HG03135 (cell line): ENCODE data around the gene TAGLN.
A peak's percentile ranks its signal among the peaks of the same experiment; 100 is the strongest.

Experiments used
- ATAC-seq: cut with Tn5 transposase; IDR thresholded peaks from one replicate; pipeline ENCODE4 v1.9.1; 2021; ENCODE audit warnings: mild to moderate bottlenecking, moderate library complexity; ENCODE audit not compliant: unreplicated experiment

TAGLN gene

DNA sequence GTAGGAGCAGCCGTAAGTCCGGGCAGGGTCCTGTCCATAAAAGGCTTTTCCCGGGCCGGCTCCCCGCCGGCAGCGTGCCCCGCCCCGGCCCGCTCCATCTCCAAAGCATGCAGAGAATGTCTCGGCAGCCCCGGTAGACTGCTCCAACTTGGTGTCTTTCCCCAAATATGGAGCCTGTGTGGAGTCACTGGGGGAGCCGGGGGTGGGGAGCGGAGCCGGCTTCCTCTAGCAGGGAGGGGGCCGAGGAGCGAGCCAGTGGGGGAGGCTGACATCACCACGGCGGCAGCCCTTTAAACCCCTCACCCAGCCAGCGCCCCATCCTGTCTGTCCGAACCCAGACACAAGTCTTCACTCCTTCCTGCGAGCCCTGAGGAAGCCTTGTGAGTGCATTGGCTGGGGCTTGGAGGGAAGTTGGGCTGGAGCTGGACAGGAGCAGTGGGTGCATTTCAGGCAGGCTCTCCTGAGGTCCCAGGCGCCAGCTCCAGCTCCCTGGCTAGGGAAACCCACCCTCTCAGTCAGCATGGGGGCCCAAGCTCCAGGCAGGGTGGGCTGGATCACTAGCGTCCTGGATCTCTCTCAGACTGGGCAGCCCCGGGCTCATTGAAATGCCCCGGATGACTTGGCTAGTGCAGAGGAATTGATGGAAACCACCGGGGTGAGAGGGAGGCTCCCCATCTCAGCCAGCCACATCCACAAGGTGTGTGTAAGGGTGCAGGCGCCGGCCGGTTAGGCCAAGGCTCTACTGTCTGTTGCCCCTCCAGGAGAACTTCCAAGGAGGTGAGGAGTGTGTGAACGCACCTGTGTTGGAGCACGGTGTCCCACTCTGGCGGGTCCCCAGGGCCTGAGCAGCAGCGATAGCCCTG lies at the start of gene TAGLN:
Gene TAGLN (plus strand): TSS at position 318 of the 863 bp plus-strand sequence. CDS start 3,644 bp downstream, outside the sequence.
- no peak for ATAC-seq

- no peak for ATAC-seq
Observed at GRCh38 chr11:117152066-117152465, 47.1 kb upstream of the TAGLN start.

GRCh38 chr11:117154468-117154867 lies 44.7 kb upstream of the TAGLN start:
- ATAC-seq: no peak

DNA sequence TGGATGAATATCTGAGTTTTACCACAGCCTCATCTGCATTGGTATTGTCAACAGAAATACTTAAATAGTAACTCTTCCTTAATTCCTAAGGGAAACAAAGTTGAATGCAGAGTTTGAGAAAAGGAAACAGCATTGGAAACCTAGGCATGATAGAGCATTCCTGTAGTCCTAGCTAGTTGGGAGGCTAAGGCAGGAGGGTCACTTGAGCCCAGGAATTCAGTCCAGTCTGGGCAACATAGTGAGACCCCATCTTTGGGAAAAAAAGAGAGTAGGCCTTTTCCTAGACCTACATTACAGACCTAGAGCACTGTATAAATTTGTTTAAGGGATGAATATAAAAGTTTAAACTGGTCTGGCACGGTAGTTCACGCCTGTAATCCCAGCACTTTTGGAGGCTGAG lies 41.7 kb upstream of the TAGLN start:
- no peak for ATAC-seq

- ATAC-seq: no peak
Observed at GRCh38 chr11:117159892-117160291, 39.3 kb upstream of the TAGLN start.

DNA sequence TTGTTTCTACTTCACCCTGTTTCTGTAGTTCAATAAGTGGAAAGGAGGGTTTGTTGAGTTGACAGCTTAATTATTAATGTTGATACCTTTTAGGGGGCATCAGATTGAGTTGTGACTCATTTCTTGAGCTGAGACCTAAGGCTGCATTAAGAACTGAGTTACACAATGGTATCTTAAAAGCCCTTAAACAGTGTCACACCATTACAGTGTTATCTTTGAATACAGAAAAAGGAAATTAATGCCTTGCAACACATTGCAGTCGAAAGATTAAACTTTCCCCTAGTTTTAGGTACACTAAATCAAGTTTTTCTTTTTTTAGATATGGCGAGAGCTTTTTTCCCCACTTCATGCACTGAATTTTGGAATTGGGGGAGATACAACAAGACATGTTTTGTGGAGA lies 38.3 kb upstream of the TAGLN start:
- no peak for ATAC-seq

DNA sequence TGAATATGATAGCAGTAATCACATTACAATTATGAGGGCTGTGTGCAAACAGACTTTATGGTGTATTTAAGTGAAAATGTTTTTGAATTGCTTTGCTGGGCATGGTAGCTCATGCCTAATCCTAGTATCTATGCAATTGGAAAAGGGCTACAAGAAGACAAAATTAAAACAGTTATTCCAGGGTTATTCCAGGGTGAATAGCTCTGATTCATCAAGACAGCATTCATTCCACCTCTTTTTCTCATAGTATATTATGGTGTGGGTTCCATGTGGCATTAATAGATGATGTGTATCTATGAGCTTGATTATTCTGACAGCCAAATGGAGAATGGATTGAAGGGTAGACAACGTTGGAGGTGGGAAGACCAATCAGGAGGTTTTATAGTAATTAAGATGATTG lies 32.7 kb upstream of the TAGLN start:
- ATAC-seq: no peak

- no peak for ATAC-seq
Observed at GRCh38 chr11:117169736-117170135, 29.4 kb upstream of the TAGLN start.

DNA sequence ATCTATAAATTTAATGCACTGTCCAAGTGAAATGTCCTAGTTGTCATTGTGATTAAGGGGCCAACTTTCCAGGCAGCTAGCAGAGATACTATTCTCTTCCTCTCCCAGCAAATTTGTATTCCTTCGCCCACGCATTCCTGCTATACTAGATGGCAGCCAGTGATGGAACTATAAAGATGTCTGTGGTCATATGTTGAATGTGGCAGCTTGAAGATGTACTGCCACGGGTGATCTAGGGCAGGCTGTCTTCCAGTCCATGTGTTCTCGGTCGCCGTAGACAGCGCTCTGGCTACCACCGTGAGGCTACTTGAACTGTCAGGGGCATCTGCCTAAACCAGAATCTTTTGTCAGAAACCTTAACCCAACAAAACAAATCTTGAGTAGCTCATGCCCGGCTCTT lies 29.0 kb upstream of the TAGLN start:
- no peak for ATAC-seq

DNA sequence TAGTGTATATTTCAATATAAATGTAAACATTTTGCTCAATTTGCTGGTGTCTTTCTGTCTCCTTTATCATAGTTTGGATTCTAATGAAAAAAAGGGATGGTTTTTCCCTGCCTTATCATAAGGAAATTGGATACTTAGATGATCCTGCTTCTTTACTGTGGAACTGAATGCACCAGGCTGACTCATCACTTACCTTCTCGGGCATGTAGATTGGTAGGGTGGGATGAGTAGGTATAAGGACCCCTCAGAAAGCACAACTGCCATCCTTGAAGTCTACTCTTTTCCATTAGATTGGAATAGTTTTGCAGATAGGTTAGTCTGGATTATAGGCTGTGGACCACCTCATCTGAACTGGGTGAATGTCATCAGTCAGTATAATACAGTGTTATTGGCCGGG lies 28.2 kb upstream of the TAGLN start:
- no peak for ATAC-seq

DNA sequence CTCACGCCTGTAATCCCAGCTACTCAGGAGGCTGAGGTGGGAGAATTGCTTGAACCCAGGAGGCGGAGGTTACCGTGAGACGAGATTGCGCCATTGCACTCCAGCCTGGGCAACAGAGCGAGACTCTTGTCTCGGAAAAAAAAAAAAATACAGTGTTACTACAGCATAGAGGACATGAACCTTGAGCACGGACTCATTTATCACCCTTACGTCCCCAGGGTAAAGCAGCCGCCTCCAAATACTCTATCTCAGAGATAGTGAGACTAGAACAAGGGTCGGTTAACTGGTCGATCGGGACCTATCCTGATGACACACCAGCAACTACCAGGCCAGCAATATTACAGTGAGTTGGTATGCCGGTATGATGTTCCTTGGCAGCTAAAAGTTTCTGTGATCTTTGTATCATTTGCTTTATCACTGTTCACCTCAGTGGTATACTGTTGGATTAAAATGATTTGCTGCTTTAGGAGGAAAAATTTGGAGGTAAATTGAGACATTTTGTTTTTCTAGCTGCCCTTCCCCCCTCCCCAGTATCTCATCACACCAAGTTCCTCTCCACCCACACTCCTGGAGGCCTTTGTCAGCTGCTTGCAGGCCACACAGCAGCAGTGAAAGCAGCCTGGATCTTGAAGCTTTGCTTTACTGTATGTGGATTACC lies 27.6 kb upstream of the TAGLN start:
- no peak for ATAC-seq

- no peak for ATAC-seq
Observed at GRCh38 chr11:117172724-117173421, 26.3 kb upstream of the TAGLN start.

GRCh38 chr11:117175104-117175503 lies 24.1 kb upstream of the TAGLN start:
- ATAC-seq: no peak

- ATAC-seq: no peak
Observed at GRCh38 chr11:117175781-117176180, 23.4 kb upstream of the TAGLN start.

DNA sequence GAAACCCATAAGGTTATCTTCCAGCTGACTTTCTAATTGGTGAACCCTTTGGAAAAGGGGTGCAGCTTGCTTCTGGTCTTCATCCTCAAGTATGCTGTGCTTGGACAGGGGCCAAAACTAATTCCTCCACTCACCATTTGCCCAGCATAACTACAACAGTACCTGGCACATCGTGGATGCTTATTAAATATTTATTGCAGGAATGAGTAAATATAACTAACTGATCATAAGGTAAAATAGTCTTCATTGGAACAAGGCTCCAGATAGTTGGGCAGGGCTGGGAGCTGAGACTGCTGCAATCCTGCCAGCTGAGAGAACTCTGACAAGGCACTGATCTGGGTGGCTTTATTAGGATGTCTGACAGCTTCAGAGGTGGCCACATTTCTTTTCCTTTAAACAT lies 23.0 kb upstream of the TAGLN start:
- no peak for ATAC-seq

- no peak for ATAC-seq
Observed at GRCh38 chr11:117177534-117178209, 21.5 kb upstream of the TAGLN start.

DNA sequence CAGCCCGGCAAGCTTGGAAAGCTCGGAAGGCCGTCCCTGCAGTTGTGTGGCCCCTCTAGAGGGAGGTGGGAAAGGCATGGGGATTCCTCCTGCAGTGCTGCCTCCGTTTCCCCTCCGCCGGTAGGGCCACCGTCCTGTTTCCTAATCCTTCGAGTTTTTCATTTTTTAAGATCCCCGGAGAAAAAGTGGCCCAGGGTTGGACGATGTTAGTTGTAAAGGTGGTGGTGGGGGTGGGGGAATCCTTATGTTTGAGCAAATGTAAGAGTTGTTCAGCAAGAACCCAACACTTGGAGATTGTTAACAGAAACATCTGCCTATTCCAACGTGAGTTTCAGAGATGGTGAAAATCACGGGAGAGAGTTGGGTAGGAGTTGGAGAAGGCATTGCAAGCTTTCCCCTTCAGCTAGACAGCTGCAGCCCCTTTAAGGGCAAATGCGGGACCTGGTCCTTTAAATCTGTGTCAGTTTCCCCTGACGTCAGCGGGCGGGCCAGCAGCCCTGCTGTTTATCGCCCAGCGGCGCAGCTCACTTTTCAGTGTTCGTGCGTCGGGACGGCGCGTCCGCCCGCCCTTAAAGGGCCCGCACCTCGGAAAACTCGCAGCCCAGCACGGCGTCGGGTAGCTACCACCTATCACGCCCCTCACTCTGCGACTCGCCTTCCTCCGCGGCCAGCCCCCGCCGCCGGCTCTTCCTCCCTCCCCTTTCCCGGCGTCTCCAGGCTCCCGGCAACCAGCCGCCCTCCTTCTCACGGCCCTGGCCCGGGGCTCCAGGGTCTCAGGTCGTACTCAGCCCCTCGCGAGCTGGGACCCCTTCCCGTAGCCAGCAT lies 20.7 kb upstream of the TAGLN start, which contains the start of gene SIDT2:
Gene SIDT2 (plus strand): TSS at position 534 of the 825 bp plus-strand sequence. CDS start 521 bp downstream, outside the sequence.
- peak; percentile 89 for ATAC-seq

GRCh38 chr11:117179048-117179999 lies 19.8 kb upstream of the TAGLN start:
- ATAC-seq: peak; percentile 41

DNA sequence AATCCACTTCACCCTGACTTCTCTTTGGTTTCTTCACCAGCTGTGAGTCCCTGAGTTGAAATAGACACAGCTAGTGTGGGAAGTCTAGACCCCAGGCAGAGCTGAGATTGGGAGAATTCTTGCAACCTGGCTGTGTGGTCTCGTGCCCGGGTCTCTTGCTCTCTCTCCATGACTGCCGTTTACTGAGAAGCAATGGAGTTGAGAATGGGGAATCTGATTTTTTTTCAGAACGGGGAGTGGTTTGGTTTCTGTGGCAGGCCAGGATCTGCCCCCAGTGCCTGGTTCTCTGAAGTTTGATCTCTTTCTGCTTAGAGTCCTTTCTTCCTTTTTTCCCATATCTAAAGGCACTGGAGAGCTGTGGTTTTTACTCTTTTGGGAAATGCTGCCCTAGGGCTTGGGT lies 19.1 kb upstream of the TAGLN start:
- ATAC-seq: no peak
